HepG2 (cell line): ENCODE data around the gene CTNNA1. TPM values are rescaled to one million over a fixed set of nuclear protein-coding genes. Genes with fewer than 3 reads are reported as not detected.

Source experiments
- ATAC-seq: fragments of 200-7000 bp; cut with Tn5 transposase; 3 replicates; pipeline ENCODE4 v1.9.1; 2020; ENCODE audit warnings: mild to moderate bottlenecking, moderate library complexity
- BruUV-seq: library from RNA; stranded (reverse); fragments of 400-500 nt; replicated peaks from 2 replicates; lab custom pipeline; 2021; lab: Mats Ljungman, UMichigan
- CTCF ChIA-PET: fragments of 300-600 bp; formaldehyde crosslinking; extraction: SDS; loops from one replicate; lab custom pipeline; 2021; ENCODE audit warnings: low total read pairs, inconsistent platforms, low intra/inter-chr PET ratio; lab: Yijun Ruan, JAX
- POLR2A ChIA-PET: fragments of 350-600 bp; sonication (Branson Sonifier 250); formaldehyde crosslinking; loops from one replicate; lab custom pipeline; 2020; ENCODE audit warnings: antibody characterized with exemption, inconsistent platforms; lab: Yijun Ruan, JAX
- DNase-seq: peaks from one replicate; pipeline ENCODE4 v3.0.0-alpha.2; 2015; ENCODE audit warnings: low spot score
- FAIRE-seq: peaks from 3 replicates; lab custom pipeline; 2011; peaks lifted over from hg19 to GRCh38; lab: Jason Lieb, UNC
- H2AFZ ChIP-seq: one replicate; pipeline ENCODE4 v1.6.1; 2011; ENCODE audit warnings: low read length, inconsistent platforms
- H3K27ac ChIP-seq: fragments of 300-600 bp; 3 replicates; pipeline ENCODE4 v1.8.0; 2011; ENCODE audit warnings: mixed run types, mild to moderate bottlenecking, mixed read lengths, low read length, inconsistent platforms; ENCODE audit not compliant: insufficient read depth; ENCODE audit errors: extremely low read length
- H3K27me3 ChIP-seq, 2 experiments: fragments of 200-600 bp in 1 of 2; 2 replicates in 1 of 2; 3 replicates in 1 of 2; pipeline versions ENCODE4 v1.6.0 to v1.8.0; 2011; ENCODE audit warnings: low read length in 2 of 2, mild to moderate bottlenecking in 2 of 2, moderate library complexity in 2 of 2, inconsistent platforms in 1 of 2; ENCODE audit not compliant: insufficient read depth in 2 of 2, control insufficient read depth in 1 of 2
- H3K36me3 ChIP-seq, 2 experiments: fragments of 200-600 bp in 1 of 2; replicated peaks in 1 of 2; 2 replicates in 1 of 2; 3 replicates in 1 of 2; pipeline versions ENCODE4 v1.5.1 to v1.8.0; 2011; ENCODE audit warnings: low read length in 2 of 2, inconsistent platforms in 1 of 2; ENCODE audit not compliant: insufficient read depth in 2 of 2, control insufficient read depth in 1 of 2
- H3K4me1 ChIP-seq: 2 replicates; pipeline ENCODE4 v1.5.1; 2012; ENCODE audit warnings: low read length, inconsistent platforms; ENCODE audit not compliant: insufficient read depth
- H3K4me2 ChIP-seq: 2 replicates; pipeline ENCODE4 v1.6.0; 2011; ENCODE audit warnings: low read depth, low read length, inconsistent platforms
- H3K4me3 ChIP-seq, 3 experiments: fragments of 200-600 bp in 1 of 3; sonication (generic), shearing (Covaris generic) in 1 of 3; replicated peaks in 1 of 3; 2 replicates each; pipeline ENCODE4 v1.5.1; 2011 to 2016; ENCODE audit warnings: low read length in 3 of 3, inconsistent platforms in 2 of 3, low read depth in 2 of 3, mild to moderate bottlenecking in 2 of 3, control low read depth in 1 of 3, mixed read lengths in 1 of 3; ENCODE audit not compliant: insufficient read depth in 1 of 3
- H3K79me2 ChIP-seq: one replicate; pipeline ENCODE4 v1.6.1; 2011; ENCODE audit warnings: low read length, inconsistent platforms; ENCODE audit not compliant: insufficient read depth
- H3K9ac ChIP-seq: 2 replicates; pipeline ENCODE4 v1.6.0; 2011; ENCODE audit warnings: mild to moderate bottlenecking, low read depth, low read length, inconsistent platforms; ENCODE audit not compliant: insufficient read depth
- H3K9me3 ChIP-seq: 2 replicates; pipeline ENCODE4 v1.5.1; 2012; ENCODE audit warnings: mild to moderate bottlenecking, low read length
- H4K20me1 ChIP-seq: 2 replicates; pipeline ENCODE4 v1.6.0; 2011; ENCODE audit warnings: inconsistent platforms, mild to moderate bottlenecking, low read length, moderate library complexity; ENCODE audit not compliant: insufficient read depth
- CTCF ChIP-seq: sonication (generic); formaldehyde crosslinking; IDR thresholded peaks from 2 replicates; pipeline ENCODE4 v1.5.0; 2020; ENCODE audit warnings: mild to moderate bottlenecking, missing genetic modification reagents, moderate library complexity
- ELK4 ChIP-seq: sonication (generic); formaldehyde crosslinking; IDR thresholded peaks from 2 replicates; pipeline ENCODE4 v1.9.0; 2021; ENCODE audit warnings: missing genetic modification reagents, borderline replicate concordance
- SCMH1 ChIP-seq: sonication (generic); formaldehyde crosslinking; IDR thresholded peaks from 2 replicates; pipeline ENCODE4 v1.9.0; 2021; ENCODE audit warnings: missing genetic modification reagents, mild to moderate bottlenecking, borderline replicate concordance
- THAP7 ChIP-seq: sonication (generic); formaldehyde crosslinking; IDR thresholded peaks from 2 replicates; pipeline ENCODE4 v1.8.1; 2023; ENCODE audit warnings: mild to moderate bottlenecking, missing genetic modification reagents
- ZBTB38 ChIP-seq: sonication (generic); formaldehyde crosslinking; IDR thresholded peaks from 2 replicates; pipeline ENCODE4 v1.5.1; 2020; ENCODE audit warnings: mild to moderate bottlenecking, missing genetic modification reagents
- ZBTB39 ChIP-seq: sonication (generic); formaldehyde crosslinking; IDR thresholded peaks from 2 replicates; pipeline ENCODE4 v1.5.0; 2020; ENCODE audit warnings: missing genetic modification reagents
- ZBTB7B ChIP-seq: sonication (generic); formaldehyde crosslinking; IDR thresholded peaks from 2 replicates; pipeline ENCODE4 v1.4.0; 2020; ENCODE audit warnings: missing genetic modification reagents
- ZXDC ChIP-seq: sonication (generic); formaldehyde crosslinking; IDR thresholded peaks from 2 replicates; pipeline ENCODE4 v1.5.0; 2020; ENCODE audit warnings: mild to moderate bottlenecking, missing genetic modification reagents
- WGBS: methylation state at CpG from one replicate; pipeline ENCODE4 v1.1.6; 2017; ENCODE audit warnings: low lambda C conversion rate; 5-methylcytosine and 5-hydroxymethylcytosine counted together
- in situ Hi-C: cut with HindIII; loops from 2 replicates; pipeline ENCODE4 v1.10.0; 2017; ENCODE audit warnings: low pct_unique_long_range_greater_than_20kb; ENCODE audit not compliant: extremely low pct_ligation_motif_present
- intact Hi-C: fragments of 100-400 bp; cut with micrococcal nuclease; formaldehyde crosslinking; loops from one replicate; pipeline ENCODE4 v1.10.0; 2022; ENCODE audit not compliant: unreplicated experiment
- polyA plus RNA-seq, 8 experiments: library from polyadenylated mRNA; depleted of rRNA in 3 of 8; stranded (reverse) in 7 of 8; unstranded in 1 of 8; fragments of >200 nt; fragmentation: Illumina TruSeq in 4 of 8; extraction: Trizol in 4 of 8; gene quantifications; 2 replicates each; pipeline versions ENCODE4 v1.2.1 to v1.2.3, GENCODE V29; 2011 to 2016; ENCODE audit warnings: low read depth in 4 of 8, missing spikeins in 1 of 8, mixed read lengths in 1 of 8; ENCODE audit not compliant: insufficient read depth in 1 of 8
- total RNA-seq, 5 experiments: library from RNA; depleted of rRNA; stranded (reverse); fragments of >200 nt; fragmentation: Illumina TruSeq; extraction: Trizol; gene quantifications; 2 replicates each; pipeline ENCODE4 v1.2.3, GENCODE V29; 2016; ENCODE audit warnings: low read depth in 1 of 5

The CTNNA1 gene
- total and polyA plus RNA-seq, 2 of the 13 experiments (the other 11 are each of a cell fraction or from before 2014, with no cell fraction given): 66.8 to 162 TPM

- intact Hi-C loops: no loop called here
- no TSS peak for BruUV-seq
- no peaks in the 10 kb centered on the region for H3K9me3 ChIP-seq
- peaks cover 20 to 64% of the 10 kb centered on the region in 2 experiments for H3K36me3 ChIP-seq
- FAIRE-seq (no peak), ATAC-seq (no peak), DNase-seq (no peak)
- in situ Hi-C loops: no loop called here
- peaks cover 5% of the 10 kb centered on the region for H3K4me1 ChIP-seq
- 0 out of 2 replicates have a peak, but pooled peaks cover 1% of the 10 kb centered on the region for H4K20me1 ChIP-seq
- no peaks in the 10 kb centered on the region; a peak in 1 of 5 replicates for H3K27me3 ChIP-seq
- no peaks in the 10 kb centered on the region for H3K79me2 ChIP-seq
- H3K4me3 ChIP-seq: no peak overlapping the region
- H3K4me2 ChIP-seq: no peak overlapping the region
- WGBS: 95% methylated on average over 2 of the region's 2 CpGs
- POLR2A ChIA-PET: no interaction called here
- no peak overlapping the region for H3K9ac ChIP-seq
- no peak overlapping the region for H3K27ac ChIP-seq
- H2AFZ ChIP-seq: no peak overlapping the region
- TF ChIP-seq CTCF (CRISPR knock-in tag) (0 out of 2 replicates have a peak, but pooled peaks have one; percentile 9), SCMH1 (CRISPR knock-in tag) (no peak)
- CTCF ChIA-PET: no interaction called here
Observed at GRCh38 chr5:138922494-138922893, 169.3 kb downstream of the CTNNA1 start.

GRCh38 chr5:138925090-138925635 lies 171.9 kb downstream of the CTNNA1 start:
- Histone ChIP-seq H3K36me3 (peaks cover 21 to 75% of the 10 kb centered on the region in 2 experiments), H3K27me3 (no peaks in the 10 kb centered on the region), H4K20me1 (peaks cover 7% of the 10 kb centered on the region), H3K9me3 (no peaks in the 10 kb centered on the region), H3K4me1 (peaks cover 12% of the 10 kb centered on the region), H3K4me3 (no peak overlapping the region), H3K4me2 (no peak overlapping the region), H3K79me2 (no peaks in the 10 kb centered on the region), H2AFZ (no peak overlapping the region), H3K9ac (no peak overlapping the region), H3K27ac (no peak overlapping the region)
- FAIRE-seq (no peak), DNase-seq (no peak), ATAC-seq (no peak)
- in situ Hi-C loops: no loop called here
- ChIA-PET POLR2A (no interaction called here), CTCF (no interaction called here)
- WGBS: 97% methylated on average over 12 of the region's 12 CpGs
- no TSS peak for BruUV-seq
- intact Hi-C loops: loop anchor here (5.0 kb wide), 1 partner anchor 283 kb away; no protein-coding TSS in a partner anchor
- no peak for TF ChIP-seq ZXDC (CRISPR knock-in tag)
- TF ChIP-seq ZBTB39 (CRISPR knock-in tag): no peak
- TF ChIP-seq THAP7: no peak
- TF ChIP-seq ZBTB7B: no peak
- TF ChIP-seq ELK4 (CRISPR knock-in tag): no peak
- no peak for TF ChIP-seq ZBTB38 (CRISPR knock-in tag)
